HAP-1 (cell line): Measurements from ENCODE around the gene HES2.

Source experiments
- DNase-seq, 2 experiments: peaks; one replicate each; pipeline ENCODE4 v3.0.0-alpha.2; 2016 to 2020; ENCODE audit warnings: low spot score in 2 of 2
- H3K27me3 ChIP-seq: fragments of 250-450 bp; sonication (Bioruptor Pico); 2 replicates; pipeline ENCODE4 v1.5.1; 2020; ENCODE audit warnings: low read depth, mild to moderate bottlenecking, moderate library complexity
- H3K36me3 ChIP-seq: fragments of 250-450 bp; sonication (Bioruptor Pico); replicated peaks from 2 replicates; pipeline ENCODE4 v1.5.1; 2020; ENCODE audit warnings: mild to moderate bottlenecking
- H3K4me1 ChIP-seq: fragments of 250-450 bp; sonication (Bioruptor Pico); 2 replicates; pipeline ENCODE4 v1.5.1; 2020; ENCODE audit warnings: mild to moderate bottlenecking
- H3K4me3 ChIP-seq: fragments of 250-450 bp; sonication (Bioruptor Pico); 2 replicates; pipeline ENCODE4 v1.5.1; 2020; ENCODE audit warnings: mild to moderate bottlenecking, moderate library complexity
- H3K9me3 ChIP-seq: fragments of 250-450 bp; sonication (Bioruptor Pico); 2 replicates; pipeline ENCODE4 v1.5.1; 2020; ENCODE audit warnings: mild to moderate bottlenecking, moderate library complexity
- in situ Hi-C: fragments of 300-500 bp; cut with MboI; formaldehyde crosslinking; loops from 3 replicates; pipeline ENCODE4 v1.14.3; 2020; ENCODE audit warnings: low sequenced_read_pairs, inconsistent platforms, mixed read lengths

Gene HES2, protein sequence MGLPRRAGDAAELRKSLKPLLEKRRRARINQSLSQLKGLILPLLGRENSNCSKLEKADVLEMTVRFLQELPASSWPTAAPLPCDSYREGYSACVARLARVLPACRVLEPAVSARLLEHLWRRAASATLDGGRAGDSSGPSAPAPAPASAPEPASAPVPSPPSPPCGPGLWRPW

DNA sequence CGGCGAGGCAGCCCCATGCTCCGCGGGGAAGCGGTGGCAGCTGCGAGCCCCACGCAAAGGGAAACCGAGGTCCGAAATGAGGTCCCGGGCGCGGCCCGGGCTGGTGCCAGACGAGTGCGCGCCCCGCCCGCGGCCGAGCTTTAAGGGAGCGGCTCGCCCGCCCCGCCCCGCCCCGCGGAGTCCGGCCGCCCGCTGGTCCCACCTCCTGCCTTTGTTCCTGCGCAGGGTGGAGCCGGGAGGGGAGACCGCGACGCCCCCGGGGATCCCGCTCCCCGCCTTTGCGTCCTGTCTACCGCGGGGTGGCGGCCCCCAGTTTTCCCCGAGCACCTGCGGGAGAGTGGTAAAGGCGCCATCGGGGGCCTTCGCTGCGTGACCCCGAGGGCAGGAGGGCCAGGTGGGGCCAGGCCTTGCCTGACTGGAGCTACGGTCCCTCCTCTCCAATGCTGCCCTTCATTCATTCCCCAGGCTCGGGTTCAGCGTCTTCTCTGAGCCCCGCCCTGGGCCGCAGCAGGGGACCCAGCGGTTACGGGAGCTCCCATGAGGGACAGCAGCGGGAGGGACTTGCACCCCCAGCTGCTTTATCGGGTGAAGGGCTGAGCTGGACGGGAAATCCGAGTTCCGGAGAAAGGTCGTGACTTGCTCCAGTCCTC, at the start of gene HES2:
HES2 (minus strand) TSS at position 116 of the 650 bp plus-strand sequence; CDS start at position 17, 99 bp downstream.
- DNase-seq, result peak; percentile 43 to 80
- H3K4me3 ChIP-seq, result peak within 1 kb of the TSS; percentile 35
- H3K36me3 ChIP-seq, result no peaks in the 10 kb centered on the region
- peaks cover 10% of the 10 kb centered on the region for H3K4me1 ChIP-seq
- in situ Hi-C loops, result no loop called here
- peaks cover 35% of the 10 kb centered on the region for H3K27me3 ChIP-seq
- H3K9me3 ChIP-seq, result no peaks in the 10 kb centered on the region

DNA sequence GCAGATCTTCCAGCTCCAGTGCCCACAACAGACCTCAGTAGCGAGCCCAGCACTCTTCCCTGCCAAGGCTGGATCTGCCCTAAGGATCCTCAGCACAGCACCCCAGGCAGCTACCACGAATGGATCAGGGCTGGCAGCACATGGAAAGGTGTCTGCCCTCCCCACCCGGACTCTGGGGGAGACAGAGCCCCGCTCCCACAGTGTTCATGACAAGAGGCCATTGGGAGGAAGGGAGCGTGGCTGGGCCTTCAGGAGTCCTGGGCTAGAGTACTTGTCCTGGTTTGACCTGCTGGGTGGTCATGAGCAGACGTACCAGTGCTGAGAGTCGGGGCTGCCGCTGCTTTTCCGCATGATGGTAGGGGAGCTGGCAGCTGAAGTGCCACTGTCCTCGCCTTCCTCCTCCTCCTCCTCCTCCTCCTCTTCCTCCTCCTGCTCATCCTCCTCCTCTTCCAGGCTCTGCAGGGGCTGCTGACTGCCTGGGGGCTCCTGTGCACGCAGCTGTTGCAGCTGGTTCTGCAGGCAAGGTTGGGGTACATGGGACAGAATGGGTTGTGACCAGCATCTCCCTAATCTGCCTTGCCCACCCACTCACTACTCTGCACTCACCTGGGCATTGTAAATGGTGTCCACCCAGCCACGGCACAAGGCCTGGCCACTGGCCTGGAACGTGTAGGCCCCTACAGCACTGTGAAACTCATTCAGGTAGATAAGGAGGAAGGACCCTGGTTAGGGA, 49.2 kb upstream of the HES2 start:
- Histone ChIP-seq H3K4me3 (no peak overlapping the region), H3K9me3 (no peaks in the 10 kb centered on the region), H3K36me3 (no peaks in the 10 kb centered on the region; the same call in 1 of the 2 replicates), H3K4me1 (no peaks in the 10 kb centered on the region), H3K27me3 (no peaks in the 10 kb centered on the region)
- in situ Hi-C loops, result no loop called here
- no peak for DNase-seq

DNA sequence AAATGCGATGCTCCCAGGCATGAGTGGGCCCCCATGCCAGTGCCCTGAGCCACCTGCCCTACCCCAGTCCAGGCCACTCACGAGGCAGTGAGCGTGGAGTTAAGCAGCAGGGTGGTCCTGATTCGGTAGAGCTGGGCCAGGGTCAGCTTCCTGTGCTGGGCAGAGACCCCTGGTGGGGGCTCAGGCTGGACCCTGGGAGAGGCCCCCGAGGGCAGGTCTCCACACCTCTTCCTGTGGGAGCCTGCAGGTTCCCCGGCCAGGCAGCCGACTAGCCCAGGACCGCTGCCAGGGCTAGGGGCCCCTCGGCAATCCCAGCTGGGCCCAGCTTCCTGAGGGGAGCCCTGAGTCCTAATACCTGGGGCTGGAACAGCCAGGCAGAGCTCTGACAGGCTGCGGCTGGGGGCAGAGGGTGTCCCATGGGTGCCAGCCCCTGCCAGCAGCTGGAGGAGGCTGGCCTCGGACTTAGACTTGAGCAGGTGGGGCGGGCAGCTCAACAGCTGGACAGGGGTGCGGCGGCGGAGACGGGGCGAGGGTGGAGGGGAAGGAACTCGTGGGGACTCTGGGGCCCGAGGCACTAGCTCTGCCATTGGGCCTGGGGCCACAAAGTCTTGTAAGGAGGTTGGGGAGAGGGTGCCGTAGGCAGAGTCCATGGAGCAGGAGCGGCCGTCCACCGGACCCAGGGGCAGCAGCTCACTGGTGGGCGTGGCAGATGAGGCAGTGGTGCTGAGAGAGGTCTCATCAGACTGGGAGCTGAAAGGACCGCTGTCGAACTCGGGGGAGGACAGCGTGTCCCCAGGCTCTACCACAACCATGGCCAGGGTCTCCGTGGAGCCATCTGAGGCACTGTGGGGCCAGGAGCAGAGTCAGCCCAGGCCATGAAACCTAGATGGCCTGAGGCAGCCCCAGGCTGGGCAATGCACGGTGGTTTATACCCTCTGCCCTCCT, 48.3 kb upstream of the HES2 start:
- H3K36me3 ChIP-seq, result no peaks in the 10 kb centered on the region; the same call in 1 of the 2 replicates
- no peaks in the 10 kb centered on the region for H3K9me3 ChIP-seq
- no peak for DNase-seq
- in situ Hi-C loops, result no loop called here
- no peaks in the 10 kb centered on the region for H3K27me3 ChIP-seq
- H3K4me1 ChIP-seq, result no peaks in the 10 kb centered on the region
- no peak overlapping the region for H3K4me3 ChIP-seq

DNA sequence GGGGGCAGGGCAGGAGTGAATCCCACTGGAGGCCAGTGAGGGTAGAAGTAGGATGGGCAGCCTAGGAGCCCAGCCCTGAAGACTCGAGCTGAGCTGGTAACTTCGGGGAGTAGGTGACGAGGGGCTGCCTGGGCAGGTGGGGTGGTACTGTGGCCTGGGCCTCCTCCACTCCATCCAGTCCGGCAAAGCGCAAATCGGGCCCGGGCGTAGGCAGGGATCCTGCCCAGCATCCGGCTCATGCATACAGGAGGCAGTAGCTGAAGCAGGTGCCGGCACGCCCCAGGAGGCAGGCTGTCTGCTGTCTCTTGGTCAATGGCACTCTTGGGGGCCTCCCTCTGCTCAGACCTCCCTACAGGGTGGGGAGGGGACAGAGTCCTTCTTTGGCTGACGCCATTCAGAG, 47.5 kb upstream of the HES2 start:
- Histone ChIP-seq H3K27me3 (no peaks in the 10 kb centered on the region), H3K4me3 (no peak overlapping the region), H3K36me3 (no peaks in the 10 kb centered on the region; the same call in 1 of the 2 replicates), H3K4me1 (no peaks in the 10 kb centered on the region), H3K9me3 (no peaks in the 10 kb centered on the region)
- in situ Hi-C loops, result no loop called here
- DNase-seq, result no peak

DNA sequence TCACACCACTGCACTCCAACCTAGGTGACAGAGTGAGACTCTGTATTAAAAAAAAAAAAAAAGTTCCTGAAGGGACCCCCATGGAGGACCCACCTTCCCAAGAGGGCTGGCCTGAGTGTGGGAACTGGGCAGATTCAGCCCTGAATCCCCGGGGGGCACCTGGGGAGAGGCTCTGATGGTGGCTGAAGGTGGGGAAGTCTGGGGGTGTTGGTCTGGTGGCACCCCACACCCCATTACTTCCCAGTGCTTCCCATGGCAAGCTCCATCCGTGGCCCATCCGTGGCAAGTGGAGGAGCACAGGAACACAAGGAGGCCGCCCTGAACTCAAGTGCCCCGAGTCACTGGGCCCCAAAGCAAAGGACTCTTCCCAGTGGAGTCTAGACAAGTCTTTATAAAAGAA, 47.0 kb upstream of the HES2 start:
- Histone ChIP-seq H3K36me3 (no peaks in the 10 kb centered on the region), H3K4me3 (no peak overlapping the region), H3K4me1 (no peaks in the 10 kb centered on the region), H3K9me3 (no peaks in the 10 kb centered on the region), H3K27me3 (no peaks in the 10 kb centered on the region)
- in situ Hi-C loops, result no loop called here
- no peak for DNase-seq

DNA sequence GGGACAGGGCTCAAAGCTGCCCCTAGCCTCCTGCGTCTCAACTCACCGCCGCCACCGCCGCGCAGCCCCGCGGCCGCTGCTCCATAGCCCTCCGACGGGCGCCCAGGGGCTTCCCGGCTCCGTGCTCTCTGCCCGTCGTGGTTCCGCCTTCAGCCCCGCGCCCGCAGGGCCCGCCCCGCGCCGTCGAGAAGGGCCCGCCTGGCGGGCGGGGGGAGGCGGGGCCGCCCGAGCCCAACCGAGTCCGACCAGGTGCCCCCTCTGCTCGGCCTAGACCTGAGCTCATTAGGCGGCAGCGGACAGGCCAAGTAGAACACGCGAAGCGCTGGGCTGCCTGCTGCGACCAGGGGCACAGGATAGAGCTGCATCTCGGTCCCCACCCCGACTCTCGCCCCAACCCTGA, 46.3 kb upstream of the HES2 start, which contains the start of gene TNFRSF25:
TNFRSF25 (minus strand) TSS at position 151 of the 400 bp plus-strand sequence; CDS start at position 85, 66 bp downstream.
- no peaks in the 10 kb centered on the region for H3K9me3 ChIP-seq
- H3K4me1 ChIP-seq, result no peaks in the 10 kb centered on the region
- H3K4me3 ChIP-seq, result no peak within 1 kb of the TSS
- in situ Hi-C loops, result no loop called here
- H3K27me3 ChIP-seq, result no peaks in the 10 kb centered on the region
- H3K36me3 ChIP-seq, result no peaks in the 10 kb centered on the region
- no peak for DNase-seq

DNA sequence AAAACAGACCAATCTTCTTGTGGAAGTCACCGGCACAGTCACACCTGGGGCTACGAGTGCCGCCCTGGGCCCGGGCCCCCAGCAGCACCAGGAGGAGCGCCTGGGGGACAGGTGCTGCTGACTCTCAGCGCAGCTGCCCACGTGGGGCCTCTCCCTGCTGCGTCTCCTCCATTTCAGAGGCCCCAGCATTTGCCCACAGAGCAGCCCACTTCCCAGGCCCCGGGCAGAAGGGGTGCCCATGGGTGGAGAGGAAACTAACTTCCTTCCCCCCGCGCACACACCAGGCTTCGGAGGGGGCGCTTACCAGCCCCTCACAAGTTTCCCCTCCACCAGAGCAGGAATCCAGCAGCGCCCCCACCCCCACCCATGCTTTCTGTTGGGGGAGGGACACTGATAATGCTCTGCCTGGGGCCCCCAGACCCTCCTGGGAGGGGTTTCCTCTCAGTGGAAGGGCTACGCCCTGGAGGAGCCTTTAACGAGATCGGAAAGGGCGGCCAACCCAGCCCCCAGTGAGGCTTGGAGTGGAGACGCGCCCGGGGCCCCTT, 45.8 kb upstream of the HES2 start:
- H3K4me1 ChIP-seq, result no peaks in the 10 kb centered on the region
- H3K4me3 ChIP-seq, result no peak overlapping the region
- no peaks in the 10 kb centered on the region for H3K27me3 ChIP-seq
- H3K36me3 ChIP-seq, result no peaks in the 10 kb centered on the region
- in situ Hi-C loops, result no loop called here
- no peaks in the 10 kb centered on the region for H3K9me3 ChIP-seq
- no peak for DNase-seq

DNA sequence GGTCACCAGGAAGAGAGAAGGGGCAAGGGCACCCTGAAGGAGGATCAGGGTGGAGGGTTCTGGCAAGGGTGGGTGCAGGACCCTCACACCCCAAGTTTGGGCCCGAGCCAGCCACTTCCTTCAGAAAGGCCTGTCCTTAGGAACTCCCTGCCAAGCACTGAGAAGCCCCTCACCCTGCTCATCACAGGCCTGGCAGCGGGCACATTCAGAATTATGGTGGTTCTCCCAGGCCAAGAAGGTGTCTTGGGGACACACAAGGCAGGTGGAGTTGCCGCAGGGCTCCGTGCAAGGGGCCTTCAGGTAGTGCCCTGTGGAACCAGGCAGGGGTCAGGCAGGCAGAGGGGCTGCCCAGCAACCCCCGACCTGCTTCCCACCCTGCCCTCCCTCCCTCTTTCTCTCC, 45.2 kb upstream of the HES2 start:
- DNase-seq, result no peak
- Histone ChIP-seq H3K4me3 (no peak overlapping the region), H3K27me3 (no peaks in the 10 kb centered on the region), H3K9me3 (no peaks in the 10 kb centered on the region), H3K4me1 (no peaks in the 10 kb centered on the region), H3K36me3 (no peaks in the 10 kb centered on the region)
- in situ Hi-C loops, result no loop called here

DNA sequence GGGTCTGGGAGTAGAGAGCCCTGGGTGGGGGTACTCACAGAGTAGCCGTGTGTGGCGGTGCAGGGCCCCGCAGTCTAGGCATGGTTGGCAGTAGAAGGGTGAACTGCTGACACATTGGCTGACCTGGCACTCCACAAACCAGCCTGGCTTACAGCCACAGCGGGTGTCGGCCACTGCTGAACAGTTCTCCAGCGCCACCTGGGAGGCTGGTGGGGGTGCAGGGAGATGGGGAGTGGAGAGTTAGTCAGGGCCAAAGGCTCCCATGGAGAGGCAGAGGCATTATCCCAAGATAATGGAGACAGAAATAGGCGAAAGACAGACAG, 44.8 kb upstream of the HES2 start:
- in situ Hi-C loops, result no loop called here
- no peak for DNase-seq
- Histone ChIP-seq H3K4me1 (no peaks in the 10 kb centered on the region), H3K9me3 (no peaks in the 10 kb centered on the region), H3K4me3 (no peak overlapping the region), H3K36me3 (no peaks in the 10 kb centered on the region), H3K27me3 (no peaks in the 10 kb centered on the region)

DNA sequence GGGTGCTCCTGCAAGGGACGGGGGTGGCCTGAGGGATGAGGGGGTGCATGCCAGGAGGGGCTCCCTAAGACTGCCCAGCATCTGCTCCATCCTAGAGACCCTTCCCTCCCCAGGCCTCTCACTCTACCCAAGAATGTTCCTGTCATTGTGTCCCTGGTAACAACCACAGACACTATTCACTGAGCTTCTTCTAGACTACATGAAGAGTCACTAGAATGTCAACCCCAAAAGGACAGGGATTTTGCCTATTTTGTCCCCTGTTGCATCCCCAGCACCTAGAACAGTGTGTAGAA, 43.3 kb upstream of the HES2 start:
- no peaks in the 10 kb centered on the region for H3K27me3 ChIP-seq
- in situ Hi-C loops, result no loop called here
- H3K9me3 ChIP-seq, result no peaks in the 10 kb centered on the region
- no peak overlapping the region for H3K4me3 ChIP-seq
- no peaks in the 10 kb centered on the region for H3K4me1 ChIP-seq
- no peak for DNase-seq
- H3K36me3 ChIP-seq, result no peaks in the 10 kb centered on the region

DNA sequence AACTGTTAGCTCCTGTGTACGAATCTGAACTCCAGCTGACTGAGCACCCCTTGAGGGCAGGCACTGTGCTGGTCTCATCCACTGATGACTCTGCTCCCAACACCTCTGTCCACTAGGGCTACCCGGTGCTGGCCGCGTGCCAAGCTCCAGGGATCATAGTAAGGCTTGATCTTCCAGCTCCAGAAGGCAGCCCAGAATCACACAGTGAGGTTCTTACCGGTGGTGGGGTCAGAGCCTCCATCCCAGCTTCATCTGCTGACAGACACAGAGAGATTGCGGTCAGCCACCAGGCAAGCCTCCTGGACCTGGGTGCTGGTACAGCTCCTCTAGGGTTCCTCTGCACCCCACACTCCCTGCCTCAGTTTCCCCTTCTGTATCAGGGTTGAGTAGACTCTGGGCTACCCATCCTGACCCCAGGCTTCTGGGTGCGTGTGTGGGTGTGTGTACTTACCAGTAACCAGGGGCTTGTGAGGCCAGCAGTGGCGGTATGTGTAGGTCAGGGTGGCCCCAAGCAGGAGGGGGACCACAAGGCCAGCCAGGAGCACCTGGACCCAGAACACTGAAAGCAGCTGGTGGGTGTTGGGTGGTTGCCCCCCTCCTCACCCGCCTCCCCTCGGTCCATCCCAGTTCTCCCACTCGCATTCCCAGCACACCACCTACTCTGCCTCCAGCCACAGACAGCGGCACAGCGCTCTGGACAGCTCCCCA, 42.8 kb upstream of the HES2 start:
- in situ Hi-C loops, result no loop called here
- Histone ChIP-seq H3K27me3 (no peaks in the 10 kb centered on the region), H3K4me1 (no peaks in the 10 kb centered on the region), H3K36me3 (no peaks in the 10 kb centered on the region), H3K9me3 (no peaks in the 10 kb centered on the region), H3K4me3 (no peak overlapping the region)
- no peak for DNase-seq

DNA sequence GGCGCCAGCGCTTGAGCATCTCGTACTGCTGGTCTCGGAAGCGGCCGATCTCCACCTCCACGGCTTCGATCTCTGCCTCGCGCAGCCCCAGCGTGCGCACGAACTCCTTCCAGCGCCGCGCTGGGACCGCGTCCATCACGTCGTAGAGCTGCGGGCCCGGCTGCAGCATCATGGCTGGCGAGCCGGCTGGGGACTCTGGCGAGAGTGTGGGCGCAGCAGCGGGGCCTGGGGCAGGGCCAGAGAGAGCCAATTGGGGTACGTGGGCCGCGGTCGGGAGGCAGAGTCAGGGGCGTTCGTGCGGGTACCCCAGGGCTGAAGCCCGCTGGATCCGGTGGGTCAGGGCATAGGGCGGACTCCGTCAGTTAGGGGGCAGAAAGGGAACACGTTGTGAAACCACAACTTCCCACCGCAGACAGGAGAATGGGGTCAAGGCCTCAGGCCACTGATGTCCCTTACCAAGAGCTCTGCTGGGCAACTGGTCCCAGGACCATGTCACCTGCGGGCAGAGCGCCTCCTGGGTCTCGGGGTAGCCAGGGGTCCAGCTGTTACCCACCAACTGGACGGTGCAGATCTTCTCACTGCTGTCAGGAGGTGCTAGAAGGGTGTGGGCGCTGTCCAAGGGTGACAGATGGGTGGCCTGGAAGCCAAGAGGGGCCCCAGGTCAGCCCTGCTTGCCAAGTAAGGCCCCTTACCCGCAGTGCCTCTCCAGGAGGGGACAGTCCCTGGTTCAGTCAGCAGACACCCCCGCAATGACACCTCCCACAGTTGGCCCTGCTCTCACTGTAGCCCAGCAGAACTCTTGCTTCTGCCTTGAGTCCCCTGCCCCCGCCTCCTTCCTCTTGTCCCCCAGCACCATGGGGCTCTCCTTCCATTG, 42.1 kb upstream of the HES2 start:
- H3K4me1 ChIP-seq, result no peaks in the 10 kb centered on the region
- no peaks in the 10 kb centered on the region for H3K9me3 ChIP-seq
- no peak overlapping the region for H3K4me3 ChIP-seq
- DNase-seq, result no peak
- no peaks in the 10 kb centered on the region for H3K36me3 ChIP-seq
- H3K27me3 ChIP-seq, result no peaks in the 10 kb centered on the region
- in situ Hi-C loops, result no loop called here
